ENCODE data around the gene CLASP2. TPM values are rescaled to one million over a fixed set of nuclear protein-coding genes. Genes with fewer than 3 reads are reported as not detected.

Gene CLASP2
- total and polyA plus RNA-seq, 2 of the 4 experiments (the other 2 are of a cell fraction) = 11.9 to 49.1 TPM

- Histone ChIP-seq H2BK5ac (ENCODE audit: low read depth, low read length, poor library complexity, severe bottlenecking) (no peak overlapping the region), H3K4ac (ENCODE audit: low read depth, low read length) (no peak overlapping the region), H3K4me3 (ENCODE audit: insufficient read depth, low read depth, low read length) (no peak overlapping the region), H2BK15ac (ENCODE audit: low read depth, low read length) (no peak overlapping the region), H3K9me3 (ENCODE audit: control insufficient read depth, insufficient read depth, low read length) (peaks cover 5% of the 10 kb centered on the region; the same call in 1 of the 2 replicates), H2BK120ac (ENCODE audit: low read depth, low read length) (no peak overlapping the region), H3K14ac (replicated peaks; ENCODE audit: low read depth, low read length) (no peak overlapping the region), H3K27me3 (ENCODE audit: control insufficient read depth, insufficient read depth, low read length) (no peaks in the 10 kb centered on the region), H3K79me1 (ENCODE audit: low read depth in 1 of 2, low read length in 2 of 2) (peaks cover 12 to 18% of the 10 kb centered on the region in 2 experiments), H4K91ac (ENCODE audit: insufficient read depth, low read depth, low read length) (no peak overlapping the region), H3K36me3 (ENCODE audit: control insufficient read depth, insufficient read depth, low read length) (no peaks in the 10 kb centered on the region), H3K56ac (ENCODE audit: extremely low read depth, insufficient read depth, low read length) (no peak overlapping the region), H2AFZ (replicated peaks; ENCODE audit: low read length, poor library complexity) (no peak overlapping the region), H4K20me1 (ENCODE audit: insufficient read depth, low read length) (no peaks in the 10 kb centered on the region), H3K9ac (ENCODE audit: low read depth, low read length) (no peak overlapping the region), H3K4me1 (ENCODE audit: control insufficient read depth, insufficient read depth, low read length) (no peaks in the 10 kb centered on the region), H4K8ac (ENCODE audit: low read depth in 2 of 2, low read length in 2 of 2) (no peak overlapping the region), H3K27ac (ENCODE audit: insufficient read depth, low read length) (no peak overlapping the region), H2AK9ac (replicated peaks; ENCODE audit: low read depth, low read length, poor library complexity) (no peak overlapping the region), H3K9me1 (ENCODE audit: insufficient read depth, low read length) (no peaks in the 10 kb centered on the region), H2AK5ac (ENCODE audit: low read depth, low read length) (no peak overlapping the region), H3K18ac (ENCODE audit: low read depth, low read length) (no peak overlapping the region), H3K4me2 (ENCODE audit: low read depth, low read length) (no peak overlapping the region), H3K23ac (ENCODE audit: low read depth, low read length) (no peak overlapping the region), H4K5ac (ENCODE audit: low read depth, low read length) (no peak overlapping the region), H2BK20ac (ENCODE audit: low read depth, low read length) (no peak overlapping the region)
- in situ Hi-C loops (cut with MboI; ENCODE audit: low sequenced_read_pairs) = no loop called here
- no TSS peak for BruUV-seq (replicated peaks)
- CTCF ChIA-PET = no interaction called here
- POLR2A ChIA-PET (ENCODE audit: unreplicated experiment) = no interaction called here
- ATAC-seq (ENCODE audit: low read depth) (no peak), DNase-seq (no peak)
- intact Hi-C loops (cut with micrococcal nuclease) = no loop called here
- no CpG with 5 or more reads among the region's 1 CpG for WGBS, 2 experiments (ENCODE audit: extremely low coverage in 2 of 2, insufficient read length in 1 of 2)
- dilution Hi-C loops (cut with HindIII; ENCODE audit: low sequenced_read_pairs, unreplicated experiment) = no loop called here
- TF ChIP-seq FOS (IDR thresholded peaks at IDR 0.05; ENCODE audit: low read depth, low read length) (no peak), CEBPB (IDR thresholded peaks at IDR 0.05; ENCODE audit: low read depth, low read length) (no peak), NFE2L2 (IDR thresholded peaks at IDR 0.05; ENCODE audit: low read depth, low read length) (no peak), CTCF (conservative IDR thresholded peaks at IDR 0.05; ENCODE audit: low read depth, low read length) (no peak), MXI1 (IDR thresholded peaks at IDR 0.05; ENCODE audit: borderline replicate concordance, low read depth, low read length) (no peak), RCOR1 (IDR thresholded peaks at IDR 0.05; ENCODE audit: insufficient replicate concordance, low read length) (no peak)
Observed at GRCh38 chr3:33699275-33699674, 18.8 kb downstream of the CLASP2 start.

Data from IMR-90 (cell line).